AG09319 (cell line): ENCODE data around the gene RSPO1.

Experiments
- DNase-seq: peaks from one replicate; pipeline ENCODE4 v3.0.0-alpha.2; 2010; ENCODE audit warnings: low read depth; ENCODE audit errors: extremely low read depth
- TF ChIP-seq, protein P1 (sequence below): IDR thresholded peaks from 2 replicates; pipeline ENCODE4 v1.5.1; 2011; ENCODE audit warnings: low read depth, mild to moderate bottlenecking, inconsistent platforms, low read length, moderate library complexity

The RSPO1 gene

DNA sequence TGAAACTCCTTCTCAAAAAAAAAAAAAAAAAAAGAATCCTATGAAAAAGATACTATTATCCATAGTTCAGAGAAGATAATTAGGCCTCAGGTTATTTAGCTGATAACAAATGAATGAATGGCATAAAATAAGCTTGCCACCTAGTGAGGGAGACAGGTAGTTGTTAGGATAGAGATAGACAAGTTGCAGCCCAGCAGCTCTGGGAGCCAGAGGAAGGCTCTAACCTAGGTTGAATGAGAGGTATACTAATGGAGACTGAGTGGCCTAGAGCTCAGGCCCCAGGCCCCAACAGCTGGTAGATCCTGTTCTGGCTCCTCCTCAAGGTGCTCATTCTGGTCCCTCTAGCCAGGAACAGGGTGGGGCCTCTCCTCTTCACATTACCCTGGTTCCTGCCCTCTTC is 20.6 kb upstream of the RSPO1 start:
- TF ChIP-seq, protein P1, sequence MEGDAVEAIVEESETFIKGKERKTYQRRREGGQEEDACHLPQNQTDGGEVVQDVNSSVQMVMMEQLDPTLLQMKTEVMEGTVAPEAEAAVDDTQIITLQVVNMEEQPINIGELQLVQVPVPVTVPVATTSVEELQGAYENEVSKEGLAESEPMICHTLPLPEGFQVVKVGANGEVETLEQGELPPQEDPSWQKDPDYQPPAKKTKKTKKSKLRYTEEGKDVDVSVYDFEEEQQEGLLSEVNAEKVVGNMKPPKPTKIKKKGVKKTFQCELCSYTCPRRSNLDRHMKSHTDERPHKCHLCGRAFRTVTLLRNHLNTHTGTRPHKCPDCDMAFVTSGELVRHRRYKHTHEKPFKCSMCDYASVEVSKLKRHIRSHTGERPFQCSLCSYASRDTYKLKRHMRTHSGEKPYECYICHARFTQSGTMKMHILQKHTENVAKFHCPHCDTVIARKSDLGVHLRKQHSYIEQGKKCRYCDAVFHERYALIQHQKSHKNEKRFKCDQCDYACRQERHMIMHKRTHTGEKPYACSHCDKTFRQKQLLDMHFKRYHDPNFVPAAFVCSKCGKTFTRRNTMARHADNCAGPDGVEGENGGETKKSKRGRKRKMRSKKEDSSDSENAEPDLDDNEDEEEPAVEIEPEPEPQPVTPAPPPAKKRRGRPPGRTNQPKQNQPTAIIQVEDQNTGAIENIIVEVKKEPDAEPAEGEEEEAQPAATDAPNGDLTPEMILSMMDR: no peak

DNA sequence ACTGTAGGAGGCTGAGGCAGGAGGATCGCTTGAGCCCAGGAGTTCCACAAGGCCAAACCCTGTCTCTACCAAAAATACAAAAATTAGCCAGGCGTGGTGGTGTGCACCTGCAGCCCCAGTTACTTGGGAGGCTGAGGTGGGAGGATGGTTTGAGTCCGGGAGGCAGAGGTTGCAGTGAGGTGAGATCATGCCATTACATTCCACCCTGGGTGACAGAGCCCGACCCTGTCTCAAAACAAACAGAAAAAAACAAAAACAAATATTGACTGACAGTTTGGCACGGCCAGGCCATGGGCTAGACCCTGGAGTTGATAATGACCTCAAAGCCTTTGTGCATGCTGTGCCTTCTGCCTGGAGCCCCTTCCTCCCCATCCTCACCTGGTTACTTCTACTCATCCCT is 19.2 kb upstream of the RSPO1 start:
- TF ChIP-seq, protein P1: no peak
- no peak for DNase-seq

More for the DNA sequence above, 20.6 kb upstream of the RSPO1 start:
- no peak for DNase-seq

GRCh38 chr1:37652976-37653375 is 18.3 kb upstream of the RSPO1 start:
- DNase-seq: no peak
- TF ChIP-seq, protein P1: no peak

GRCh38 chr1:37651803-37652202 is 17.1 kb upstream of the RSPO1 start:
- TF ChIP-seq, protein P1: no peak
- DNase-seq: no peak

GRCh38 chr1:37650721-37651120 is 16.0 kb upstream of the RSPO1 start:
- TF ChIP-seq, protein P1: no peak
- no peak for DNase-seq

- TF ChIP-seq, protein P1: no peak
- no peak for DNase-seq
Measured at GRCh38 chr1:37650173-37650572, 15.5 kb upstream of the RSPO1 start.

DNA sequence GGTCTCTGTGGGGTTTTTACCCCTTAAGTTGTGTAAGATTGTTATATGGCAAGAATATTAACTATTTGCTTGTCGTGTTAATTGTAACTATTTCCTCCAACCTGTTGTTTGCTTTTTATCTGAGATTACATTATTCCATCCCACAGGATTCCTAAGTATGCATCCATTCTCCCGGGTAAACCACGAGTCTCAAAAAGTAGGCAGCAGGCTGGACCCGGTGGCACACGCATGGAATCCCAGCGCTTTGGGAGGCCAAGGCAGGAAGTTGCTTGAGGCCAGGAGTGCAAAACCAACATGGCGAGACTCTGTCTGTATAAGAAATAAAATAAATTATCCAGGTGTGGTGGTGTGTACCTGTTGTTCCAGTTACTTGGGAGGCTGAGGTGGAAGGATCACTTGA is 12.6 kb upstream of the RSPO1 start:
- TF ChIP-seq, protein P1: no peak
- DNase-seq: no peak
